GM12891 (cell line): Measurements from ENCODE around the gene MRPL44.

Source experiments
- PAX5 ChIP-seq: IDR thresholded peaks from 2 replicates; pipeline ENCODE4 v1.6.1; 2011; ENCODE audit warnings: low read length, moderate library complexity, mild to moderate bottlenecking; ENCODE audit not compliant: insufficient read depth, severe bottlenecking
- POLR2A ChIP-seq: IDR thresholded peaks from 2 replicates; pipeline ENCODE4 v1.6.1; 2011; ENCODE audit warnings: low read depth, low read length, control low read depth
- POLR2AphosphoS5 ChIP-seq: IDR thresholded peaks from 2 replicates; pipeline ENCODE4 v1.6.1; 2011; ENCODE audit warnings: low read depth, low read length, control low read depth
- SPI1 ChIP-seq: IDR thresholded peaks from 2 replicates; pipeline ENCODE4 v1.6.1; 2011; ENCODE audit warnings: low read depth, low read length, control low read depth
- TAF1 ChIP-seq: IDR thresholded peaks from 2 replicates; pipeline ENCODE4 v1.6.1; 2011; ENCODE audit warnings: low read depth, low read length, control low read depth

GRCh38 chr2:224016963-224017362 lies 59.7 kb downstream of the MRPL44 start:
- TF ChIP-seq POLR2A (no peak), SPI1 (no peak), POLR2AphosphoS5 (no peak), TAF1 (no peak), PAX5 (no peak)
